Measurements from ENCODE around the gene MXRA8. TPM values are rescaled to one million over a fixed set of nuclear protein-coding genes. Genes with fewer than 3 reads are reported as not detected.

Gene MXRA8
- total RNA-seq, 2 donors from 2014 or later, result 28.3 to 29.2 TPM

DNA sequence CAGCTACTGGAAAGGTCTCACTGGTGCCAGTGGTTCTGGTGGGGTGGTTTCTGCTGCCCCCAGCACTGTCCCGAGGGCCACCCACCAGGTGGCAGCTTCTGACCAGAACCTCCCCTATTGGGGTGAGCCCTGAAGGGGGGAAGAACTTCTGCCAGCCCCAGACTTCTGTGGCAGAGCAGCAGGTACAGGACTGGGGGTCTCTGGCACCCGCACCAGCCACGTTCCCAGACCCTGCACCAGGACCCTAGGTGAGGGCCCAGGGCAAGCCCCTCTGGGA lies 48.3 kb downstream of the MXRA8 start:
- peaks cover 15% of the 10 kb centered on the region for H3K4me1 Mint-ChIP-seq
- no peaks in the 10 kb centered on the region for H3K9me3 ChIP-seq (ENCODE audit: control insufficient read depth, low read length)
- H3K4me3 Mint-ChIP-seq, result peak overlapping the region; percentile 67
- DNase-seq, result no peak
- H3K27me3 ChIP-seq (ENCODE audit: control insufficient read depth, insufficient read depth, low read length, poor library complexity, severe bottlenecking), result no peaks in the 10 kb centered on the region
- no peak overlapping the region for H3K27ac Mint-ChIP-seq
- H3K9me3 Mint-ChIP-seq, result no peaks in the 10 kb centered on the region
- H3K4me1 ChIP-seq (ENCODE audit: control insufficient read depth, insufficient read depth, low read length), result peaks cover 16% of the 10 kb centered on the region
- no peaks in the 10 kb centered on the region for H3K27me3 Mint-ChIP-seq (ENCODE audit: insufficient read depth)
- H3K36me3 Mint-ChIP-seq (ENCODE audit: low read depth), result peaks cover 9% of the 10 kb centered on the region
- whole genome bisulfite sequencing, 2 experiments (ENCODE audit: insufficient coverage in 1 of 2, insufficient read length in 1 of 2), result 82 to 95% methylated on average over 3 of the region's 3 CpGs
- no peak overlapping the region for H3K4me3 ChIP-seq (ENCODE audit: low read length)
- peaks cover 34% of the 10 kb centered on the region for H3K36me3 ChIP-seq (ENCODE audit: control insufficient read depth, insufficient read depth, low read length)
- H3K9ac ChIP-seq (ENCODE audit: extremely low read depth, low read length, poor library complexity, severe bottlenecking), result no peak overlapping the region
- TF ChIP-seq, protein P1, sequence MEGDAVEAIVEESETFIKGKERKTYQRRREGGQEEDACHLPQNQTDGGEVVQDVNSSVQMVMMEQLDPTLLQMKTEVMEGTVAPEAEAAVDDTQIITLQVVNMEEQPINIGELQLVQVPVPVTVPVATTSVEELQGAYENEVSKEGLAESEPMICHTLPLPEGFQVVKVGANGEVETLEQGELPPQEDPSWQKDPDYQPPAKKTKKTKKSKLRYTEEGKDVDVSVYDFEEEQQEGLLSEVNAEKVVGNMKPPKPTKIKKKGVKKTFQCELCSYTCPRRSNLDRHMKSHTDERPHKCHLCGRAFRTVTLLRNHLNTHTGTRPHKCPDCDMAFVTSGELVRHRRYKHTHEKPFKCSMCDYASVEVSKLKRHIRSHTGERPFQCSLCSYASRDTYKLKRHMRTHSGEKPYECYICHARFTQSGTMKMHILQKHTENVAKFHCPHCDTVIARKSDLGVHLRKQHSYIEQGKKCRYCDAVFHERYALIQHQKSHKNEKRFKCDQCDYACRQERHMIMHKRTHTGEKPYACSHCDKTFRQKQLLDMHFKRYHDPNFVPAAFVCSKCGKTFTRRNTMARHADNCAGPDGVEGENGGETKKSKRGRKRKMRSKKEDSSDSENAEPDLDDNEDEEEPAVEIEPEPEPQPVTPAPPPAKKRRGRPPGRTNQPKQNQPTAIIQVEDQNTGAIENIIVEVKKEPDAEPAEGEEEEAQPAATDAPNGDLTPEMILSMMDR (conservative IDR thresholded peaks at IDR 0.05), result no peak
- H3K27ac ChIP-seq (ENCODE audit: low read depth, low read length), result no peak overlapping the region

DNA sequence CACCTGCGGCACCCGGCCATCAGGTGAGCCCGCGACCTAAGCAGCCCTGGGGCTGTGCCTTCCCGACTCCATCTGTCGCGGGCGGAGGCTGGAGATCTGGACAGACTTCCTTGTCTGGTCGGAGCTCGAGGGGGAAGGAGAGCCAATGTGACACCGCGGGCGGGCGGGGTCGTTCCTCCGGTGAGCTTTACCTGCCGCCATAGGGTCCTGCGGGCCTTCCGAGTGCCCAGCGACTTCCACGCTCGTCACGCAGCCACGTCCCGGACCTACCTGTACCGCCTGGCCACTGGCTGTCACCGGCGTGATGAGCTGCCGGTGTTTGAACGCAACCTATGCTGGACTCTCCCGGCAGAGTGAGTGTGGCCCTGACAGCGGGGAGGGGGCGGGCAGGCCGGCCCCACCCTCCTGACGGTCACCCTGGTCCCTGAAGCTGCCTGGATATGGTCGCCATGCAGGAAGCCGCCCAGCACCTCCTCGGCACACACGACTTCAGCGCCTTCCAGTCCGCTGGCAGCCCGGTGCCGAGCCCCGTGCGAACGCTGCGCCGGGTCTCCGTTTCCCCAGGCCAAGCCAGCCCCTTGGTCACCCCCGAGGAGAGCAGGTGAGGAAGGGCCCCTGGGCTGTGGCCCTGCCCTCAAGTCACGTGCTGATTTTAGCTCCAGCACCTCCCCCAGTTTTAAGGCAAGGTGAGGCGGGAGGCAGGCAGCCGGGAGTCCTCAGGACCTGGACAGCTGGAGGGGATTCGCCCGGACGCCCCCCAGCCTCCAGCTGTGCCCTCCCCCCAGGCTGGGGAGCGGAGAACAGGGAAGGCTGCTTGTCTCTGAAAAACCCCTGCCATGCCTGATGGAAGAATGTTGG lies 48.9 kb downstream of the MXRA8 start:
- H3K9ac ChIP-seq (ENCODE audit: extremely low read depth, low read length, poor library complexity, severe bottlenecking), result peak overlapping the region; percentile 64
- peak; percentile 81 for DNase-seq
- 28 to 36% methylated on average over 20 to 57 of the region's 57 CpGs for WGBS, 2 experiments (ENCODE audit: insufficient coverage in 1 of 2, insufficient read length in 1 of 2)
- Mint-ChIP-seq H3K4me1 (peaks cover 15% of the 10 kb centered on the region), H3K36me3 (ENCODE audit: low read depth) (peaks cover 9% of the 10 kb centered on the region), H3K4me3 (peak overlapping the region; percentile 67), H3K9me3 (no peaks in the 10 kb centered on the region), H3K27me3 (ENCODE audit: insufficient read depth) (no peaks in the 10 kb centered on the region), H3K27ac (no peak overlapping the region)
- peaks cover 20% of the 10 kb centered on the region for H3K4me1 ChIP-seq (ENCODE audit: control insufficient read depth, insufficient read depth, low read length)
- H3K4me3 ChIP-seq (ENCODE audit: low read length), result peak overlapping the region; percentile 79
- H3K9me3 ChIP-seq (ENCODE audit: control insufficient read depth, low read length), result no peaks in the 10 kb centered on the region
- H3K36me3 ChIP-seq (ENCODE audit: control insufficient read depth, insufficient read depth, low read length), result peaks cover 28% of the 10 kb centered on the region
- no peaks in the 10 kb centered on the region for H3K27me3 ChIP-seq (ENCODE audit: control insufficient read depth, insufficient read depth, low read length, poor library complexity, severe bottlenecking)
- TF ChIP-seq, protein P1 (conservative IDR thresholded peaks at IDR 0.05), result no peak
- no peak overlapping the region for H3K27ac ChIP-seq (ENCODE audit: low read depth, low read length)

DNA sequence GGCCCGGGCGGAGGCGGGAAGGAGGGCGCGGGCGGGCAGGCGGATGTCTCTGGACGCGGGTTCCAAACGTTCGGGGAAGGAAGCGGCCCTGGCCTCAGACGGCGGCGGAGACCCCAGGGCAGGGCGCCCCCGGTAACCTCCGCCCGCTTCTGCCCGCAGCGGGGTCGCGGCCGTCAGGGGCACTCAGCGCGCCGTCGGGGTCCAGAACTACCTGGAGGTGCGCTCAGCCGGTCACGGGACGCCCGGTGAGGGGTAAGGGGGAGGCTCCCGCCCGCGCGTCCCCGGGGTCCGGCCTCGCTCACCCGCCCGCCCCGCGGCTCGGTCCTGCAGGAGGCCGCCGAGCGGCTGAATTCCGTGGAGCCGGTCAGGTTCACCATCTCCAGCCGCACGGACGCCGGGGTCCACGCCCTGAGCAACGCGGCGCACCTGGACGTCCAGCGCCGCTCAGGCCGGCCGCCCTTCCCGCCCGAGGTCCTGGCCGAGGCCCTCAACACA lies 49.6 kb downstream of the MXRA8 start:
- H3K27ac ChIP-seq (ENCODE audit: low read depth, low read length), result no peak overlapping the region
- H3K9me3 Mint-ChIP-seq, result no peaks in the 10 kb centered on the region
- DNase-seq, result peak; percentile 68
- no peak overlapping the region for H3K27ac Mint-ChIP-seq
- peaks cover 15% of the 10 kb centered on the region for H3K4me1 Mint-ChIP-seq
- no peaks in the 10 kb centered on the region for H3K27me3 Mint-ChIP-seq (ENCODE audit: insufficient read depth)
- peak overlapping the region; percentile 64 for H3K9ac ChIP-seq (ENCODE audit: extremely low read depth, low read length, poor library complexity, severe bottlenecking)
- 0% methylated on average over 29 to 66 of the region's 66 CpGs for WGBS, 2 experiments (ENCODE audit: insufficient coverage in 1 of 2, insufficient read length in 1 of 2)
- peaks cover 8% of the 10 kb centered on the region for H3K36me3 Mint-ChIP-seq (ENCODE audit: low read depth)
- peak overlapping the region; percentile 79 for H3K4me3 ChIP-seq (ENCODE audit: low read length)
- peaks cover 20% of the 10 kb centered on the region for H3K4me1 ChIP-seq (ENCODE audit: control insufficient read depth, insufficient read depth, low read length)
- peaks cover 22% of the 10 kb centered on the region for H3K36me3 ChIP-seq (ENCODE audit: control insufficient read depth, insufficient read depth, low read length)
- H3K9me3 ChIP-seq (ENCODE audit: control insufficient read depth, low read length), result no peaks in the 10 kb centered on the region
- H3K4me3 Mint-ChIP-seq, result peak overlapping the region; percentile 67
- no peaks in the 10 kb centered on the region for H3K27me3 ChIP-seq (ENCODE audit: control insufficient read depth, insufficient read depth, low read length, poor library complexity, severe bottlenecking)
- TF ChIP-seq, protein P1 (conservative IDR thresholded peaks at IDR 0.05), result no peak

All from endodermal cell (in vitro differentiated cells).